GM12873 (cell line): ENCODE data around the gene ZNF543.

Experiments
- CTCF ChIP-seq: IDR thresholded peaks from 2 replicates; pipeline ENCODE4 v1.5.1; 2012; ENCODE audit warnings: low read depth, mild to moderate bottlenecking, moderate library complexity, low read length, control low read depth; ENCODE audit not compliant: insufficient read depth; ENCODE audit errors: missing control alignments

Gene ZNF543

GRCh38 chr19:57302727-57303401, 17.4 kb upstream of the ZNF543 start:
- peak; percentile 19 for TF ChIP-seq CTCF

GRCh38 chr19:57305056-57305455, 15.2 kb upstream of the ZNF543 start:
- TF ChIP-seq CTCF, result no peak

- TF ChIP-seq CTCF, result no peak
Measured at GRCh38 chr19:57308514-57308913, 11.8 kb upstream of the ZNF543 start.

- TF ChIP-seq CTCF, result no peak
Measured at GRCh38 chr19:57310792-57311191, 9.5 kb upstream of the ZNF543 start.

GRCh38 chr19:57314146-57314545, 6.1 kb upstream of the ZNF543 start:
- TF ChIP-seq CTCF, result no peak

GRCh38 chr19:57317503-57317902, 2.8 kb upstream of the ZNF543 start:
- TF ChIP-seq CTCF, result no peak

GRCh38 chr19:57319869-57320179, 448 bp upstream of the ZNF543 start:
- no peak for TF ChIP-seq CTCF

GRCh38 chr19:57321116-57321515, 844 bp downstream of the ZNF543 start:
- TF ChIP-seq CTCF, result no peak
